GM13977 (cell line): ENCODE results near the gene SYT7.
"Not testable (repeated sequence)": the region's sequence is repeated elsewhere in the genome, so short reads cannot be mapped to it uniquely, and the experiment has no call there.

ENCODE experiments used
- DNase-seq: peaks from one replicate; pipeline ENCODE4 v3.0.0; 2012; ENCODE audit warnings: low spot score
- CTCF ChIP-seq: IDR thresholded peaks from 2 replicates; pipeline ENCODE4 v1.5.1; 2012; ENCODE audit warnings: mild to moderate bottlenecking, control low read depth; ENCODE audit not compliant: insufficient read depth; ENCODE audit errors: extremely low read depth, missing control alignments
- in situ Hi-C: fragments of 300-500 bp; cut with MboI; formaldehyde crosslinking; loops from one replicate; pipeline ENCODE4 v1.12.0; 2022; ENCODE audit warnings: low sequenced_read_pairs, low pct_unique_long_range_greater_than_20kb, mixed read lengths, inconsistent platforms; ENCODE audit not compliant: unreplicated experiment

SYT7 gene

GRCh38 chr11:61486011-61486620 lies 94.8 kb downstream of the SYT7 start:
- TF ChIP-seq CTCF = no peak
- in situ Hi-C loops = no loop called here
- DNase-seq = no peak

- in situ Hi-C loops = no loop called here
- TF ChIP-seq CTCF = no peak
- no peak for DNase-seq
Observed at GRCh38 chr11:61485080-61485479, 95.8 kb downstream of the SYT7 start.

- in situ Hi-C loops = no loop called here
- no peak for DNase-seq
- TF ChIP-seq CTCF = no peak
Observed at GRCh38 chr11:61484541-61484940, 96.3 kb downstream of the SYT7 start.

- DNase-seq = no peak
- peak; percentile 68 for TF ChIP-seq CTCF
- in situ Hi-C loops = no loop called here
Observed at GRCh38 chr11:61482513-61482912, 98.4 kb downstream of the SYT7 start.

GRCh38 chr11:61481806-61482205 lies 99.1 kb downstream of the SYT7 start:
- in situ Hi-C loops = no loop called here
- DNase-seq = no peak
- TF ChIP-seq CTCF = no peak

- TF ChIP-seq CTCF = no peak
- no peak for DNase-seq
- in situ Hi-C loops = no loop called here
Observed at GRCh38 chr11:61480994-61481335, 99.9 kb downstream of the SYT7 start.

GRCh38 chr11:61480261-61480993 lies 100.4 kb downstream of the SYT7 start:
- no peak for DNase-seq
- in situ Hi-C loops = no loop called here
- TF ChIP-seq CTCF = no peak

- in situ Hi-C loops, DNase-seq: not testable (repeated sequence)
Observed at GRCh38 chr11:61479360-61480058, 101.4 kb downstream of the SYT7 start.
